ENCODE measurements around the gene GEMIN5.

The GEMIN5 gene

DNA sequence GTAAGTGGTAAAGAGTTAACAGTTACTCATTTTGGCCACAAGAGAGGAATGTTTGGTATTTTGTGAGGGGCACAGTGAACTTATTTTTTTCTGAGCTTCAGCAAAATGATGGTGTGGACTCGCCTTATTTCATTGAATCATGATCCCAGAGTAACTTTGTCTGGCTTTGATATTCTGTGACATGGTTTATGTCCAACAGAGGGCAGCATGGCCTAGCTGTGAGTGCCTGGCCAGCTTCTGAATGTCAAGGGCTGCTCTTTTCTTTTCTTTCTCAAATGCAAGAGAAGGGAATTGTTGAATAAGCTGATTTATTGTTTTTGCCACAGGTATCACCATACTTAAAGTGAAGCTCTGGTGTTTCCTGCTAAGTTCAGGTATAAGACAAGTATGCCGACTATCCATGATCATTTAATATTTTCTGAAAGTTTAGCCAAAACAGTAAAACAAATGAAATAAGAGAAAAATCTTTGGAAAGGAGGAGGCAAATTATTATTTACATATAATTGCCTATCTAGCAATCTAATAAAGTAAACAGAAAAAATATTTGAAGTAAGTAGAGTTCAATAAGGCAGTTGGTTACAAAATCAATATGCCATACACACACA lies 34.6 kb upstream of the GEMIN5 start:
- peaks cover 14% of the 10 kb centered on the region for H3K36me3 ChIP-seq (ENCODE audit: control insufficient read depth, low read length)
- no peaks in the 10 kb centered on the region for H3K79me2 ChIP-seq (ENCODE audit: control insufficient read depth, low read length)
- H3K9me3 ChIP-seq (ENCODE audit: control insufficient read depth, insufficient read depth, low read length) = no peaks in the 10 kb centered on the region; the same call in 1 of the 2 replicates
- H4K20me1 ChIP-seq (ENCODE audit: control insufficient read depth, insufficient read depth, low read depth, low read length) = no peaks in the 10 kb centered on the region
- no peak overlapping the region for H3K4me3 ChIP-seq (ENCODE audit: low read length)
- peaks cover 8% of the 10 kb centered on the region for H3K4me1 ChIP-seq (ENCODE audit: control insufficient read depth, low read length)
- no peaks in the 10 kb centered on the region for H3K27me3 ChIP-seq (ENCODE audit: control insufficient read depth, low read length)
- H3K27ac ChIP-seq (ENCODE audit: low read depth, low read length) = no peak overlapping the region
- no peaks in the 10 kb centered on the region for H3F3A ChIP-seq (ENCODE audit: control insufficient read depth, insufficient read depth)
- no peak overlapping the region for H3K4me2 ChIP-seq (ENCODE audit: low read length)
- no peaks in the 10 kb centered on the region for H3K9me2 ChIP-seq (replicated peaks; ENCODE audit: control insufficient read depth, low read length)
- TF ChIP-seq, protein P1, sequence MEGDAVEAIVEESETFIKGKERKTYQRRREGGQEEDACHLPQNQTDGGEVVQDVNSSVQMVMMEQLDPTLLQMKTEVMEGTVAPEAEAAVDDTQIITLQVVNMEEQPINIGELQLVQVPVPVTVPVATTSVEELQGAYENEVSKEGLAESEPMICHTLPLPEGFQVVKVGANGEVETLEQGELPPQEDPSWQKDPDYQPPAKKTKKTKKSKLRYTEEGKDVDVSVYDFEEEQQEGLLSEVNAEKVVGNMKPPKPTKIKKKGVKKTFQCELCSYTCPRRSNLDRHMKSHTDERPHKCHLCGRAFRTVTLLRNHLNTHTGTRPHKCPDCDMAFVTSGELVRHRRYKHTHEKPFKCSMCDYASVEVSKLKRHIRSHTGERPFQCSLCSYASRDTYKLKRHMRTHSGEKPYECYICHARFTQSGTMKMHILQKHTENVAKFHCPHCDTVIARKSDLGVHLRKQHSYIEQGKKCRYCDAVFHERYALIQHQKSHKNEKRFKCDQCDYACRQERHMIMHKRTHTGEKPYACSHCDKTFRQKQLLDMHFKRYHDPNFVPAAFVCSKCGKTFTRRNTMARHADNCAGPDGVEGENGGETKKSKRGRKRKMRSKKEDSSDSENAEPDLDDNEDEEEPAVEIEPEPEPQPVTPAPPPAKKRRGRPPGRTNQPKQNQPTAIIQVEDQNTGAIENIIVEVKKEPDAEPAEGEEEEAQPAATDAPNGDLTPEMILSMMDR (IDR thresholded peaks at IDR 0.05; ENCODE audit: low read depth, low read length, poor library complexity, severe bottlenecking) = peak; percentile 54
- TF ChIP-seq EZH2phosphoT487 (IDR thresholded peaks at IDR 0.05; ENCODE audit: borderline replicate concordance, low read length) = no peak

DNA sequence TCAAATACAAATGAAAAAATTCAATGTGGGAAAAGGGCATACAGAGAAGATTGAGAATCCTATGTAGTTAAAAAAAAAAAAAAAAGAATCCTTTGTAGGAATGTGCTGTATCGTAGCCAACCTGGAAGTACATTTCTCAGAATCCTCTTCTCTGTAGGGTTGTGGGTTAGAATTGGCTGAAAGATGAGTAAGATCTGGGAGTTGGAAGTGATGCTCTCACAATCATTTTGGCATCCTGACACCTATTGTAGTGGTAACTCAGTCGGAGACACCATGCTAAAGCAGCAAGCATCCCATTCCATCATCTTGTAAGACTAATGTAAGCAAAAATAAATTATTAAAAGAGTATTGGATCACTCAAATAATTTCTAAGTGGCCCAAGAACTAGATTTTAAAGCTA lies 33.5 kb upstream of the GEMIN5 start:
- TF ChIP-seq, protein P1 (IDR thresholded peaks at IDR 0.05; ENCODE audit: low read depth, low read length, poor library complexity, severe bottlenecking) = no peak
- no peak for TF ChIP-seq EZH2phosphoT487 (IDR thresholded peaks at IDR 0.05; ENCODE audit: borderline replicate concordance, low read length)
- Histone ChIP-seq H3K36me3 (ENCODE audit: control insufficient read depth, low read length) (peaks cover 25% of the 10 kb centered on the region), H3K27ac (ENCODE audit: low read depth, low read length) (no peak overlapping the region), H3K4me1 (ENCODE audit: control insufficient read depth, low read length) (peaks cover 9% of the 10 kb centered on the region), H3K4me2 (ENCODE audit: low read length) (no peak overlapping the region), H3K9me3 (ENCODE audit: control insufficient read depth, insufficient read depth, low read length) (no peaks in the 10 kb centered on the region; the same call in 1 of the 2 replicates), H3F3A (ENCODE audit: control insufficient read depth, insufficient read depth) (no peaks in the 10 kb centered on the region; the same call in 1 of the 2 replicates), H3K79me2 (ENCODE audit: control insufficient read depth, low read length) (no peaks in the 10 kb centered on the region), H3K9me2 (replicated peaks; ENCODE audit: control insufficient read depth, low read length) (no peaks in the 10 kb centered on the region), H3K27me3 (ENCODE audit: control insufficient read depth, low read length) (no peaks in the 10 kb centered on the region), H3K4me3 (ENCODE audit: low read length) (no peak overlapping the region), H4K20me1 (ENCODE audit: control insufficient read depth, insufficient read depth, low read depth, low read length) (no peaks in the 10 kb centered on the region)

DNA sequence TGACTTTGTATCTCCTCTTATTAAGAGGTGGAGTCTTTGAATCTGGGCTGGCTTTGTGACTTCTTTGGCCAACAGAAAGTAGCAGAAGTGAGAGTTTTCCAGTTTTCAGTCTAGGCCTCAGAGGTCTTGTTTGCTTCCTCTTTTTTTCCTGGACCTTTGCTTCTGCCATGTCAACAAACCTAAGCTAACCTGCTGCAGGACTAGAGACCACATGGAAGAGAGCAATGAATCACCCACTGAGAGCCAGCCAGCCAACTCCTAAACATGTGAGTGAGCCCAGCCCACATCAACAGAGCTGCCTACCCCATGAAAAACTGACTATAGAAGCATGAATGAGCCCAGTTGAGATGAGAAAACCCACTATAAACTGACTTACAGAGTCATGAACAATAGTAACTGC lies 32.7 kb upstream of the GEMIN5 start:
- no peaks in the 10 kb centered on the region; the same call in 1 of the 2 replicates for H3F3A ChIP-seq (ENCODE audit: control insufficient read depth, insufficient read depth)
- H3K4me3 ChIP-seq (ENCODE audit: low read length) = no peak overlapping the region
- TF ChIP-seq, protein P1 (IDR thresholded peaks at IDR 0.05; ENCODE audit: low read depth, low read length, poor library complexity, severe bottlenecking) = no peak
- no peak for TF ChIP-seq EZH2phosphoT487 (IDR thresholded peaks at IDR 0.05; ENCODE audit: borderline replicate concordance, low read length)
- H3K9me2 ChIP-seq (replicated peaks; ENCODE audit: control insufficient read depth, low read length) = no peaks in the 10 kb centered on the region
- no peaks in the 10 kb centered on the region; the same call in 1 of the 2 replicates for H3K9me3 ChIP-seq (ENCODE audit: control insufficient read depth, insufficient read depth, low read length)
- H3K79me2 ChIP-seq (ENCODE audit: control insufficient read depth, low read length) = no peaks in the 10 kb centered on the region
- peaks cover 9% of the 10 kb centered on the region for H3K4me1 ChIP-seq (ENCODE audit: control insufficient read depth, low read length)
- no peaks in the 10 kb centered on the region for H3K27me3 ChIP-seq (ENCODE audit: control insufficient read depth, low read length)
- no peak overlapping the region for H3K27ac ChIP-seq (ENCODE audit: low read depth, low read length)
- peaks cover 28% of the 10 kb centered on the region for H3K36me3 ChIP-seq (ENCODE audit: control insufficient read depth, low read length)
- no peak overlapping the region for H3K4me2 ChIP-seq (ENCODE audit: low read length)
- H4K20me1 ChIP-seq (ENCODE audit: control insufficient read depth, insufficient read depth, low read depth, low read length) = no peaks in the 10 kb centered on the region
